ENCODE data around the gene VPS13D. TPM values are rescaled to one million over a fixed set of nuclear protein-coding genes. Genes with fewer than 3 reads are reported as not detected.

VPS13D gene
- total and polyA plus RNA-seq, 2 donors (not counting 3 experiments of a cell fraction or from before 2014, with no cell fraction given) = 13.6 to 48.5 TPM

- no TSS peak for BruUV-seq (replicated peaks)
- Histone ChIP-seq H3K9me3 (replicated peaks; ENCODE audit: control insufficient read depth, insufficient read depth, low read length) (no peaks in the 10 kb centered on the region), H3K27me3 (ENCODE audit: control insufficient read depth in 2 of 2, insufficient read depth in 2 of 2, low read length in 2 of 2) (no peaks in the 10 kb centered on the region), H3K27ac (ENCODE audit: insufficient read depth, low read depth, low read length) (no peak overlapping the region), H3K9me1 (replicated peaks; ENCODE audit: control insufficient read depth, extremely low read depth, insufficient read depth, low read length) (no peaks in the 10 kb centered on the region), H3K4me2 (ENCODE audit: insufficient read depth, low read length) (no peak overlapping the region), H4K20me1 (replicated peaks; ENCODE audit: control insufficient read depth, extremely low read depth, insufficient read depth, low read length) (no peaks in the 10 kb centered on the region), H3K79me2 (ENCODE audit: control insufficient read depth, insufficient read depth, low read length) (no peaks in the 10 kb centered on the region), H3K36me3 (ENCODE audit: control insufficient read depth in 2 of 2, extremely low read depth in 1 of 2, insufficient read depth in 2 of 2, low read length in 2 of 2) (no peaks in the 10 kb centered on the region), H2AFZ (ENCODE audit: low read depth, low read length) (no peak overlapping the region), H3K4me1 (ENCODE audit: control insufficient read depth, extremely low read depth, insufficient read depth, low read length) (peaks cover 12% of the 10 kb centered on the region), H3K4me3 (replicated peaks in 1 of 3; ENCODE audit: insufficient read depth in 1 of 3, low read depth in 1 of 3, low read length in 3 of 3) (no peak overlapping the region), H3K9ac (replicated peaks; ENCODE audit: extremely low read depth, insufficient read depth, low read length) (no peak overlapping the region)
- no peak for FAIRE-seq
- dilution Hi-C loops (cut with MboI; ENCODE audit: extremely low pct_ligation_motif_present, low sequenced_read_pairs) (no loop called here), intact Hi-C loops (cut with micrococcal nuclease) (no loop called here)
- TF ChIP-seq MYC (IDR thresholded peaks at IDR 0.05; ENCODE audit: low read depth, low read length) = no peak
- TF ChIP-seq FOS (IDR thresholded peaks at IDR 0.05; ENCODE audit: borderline replicate concordance, insufficient read depth, low read length) = no peak
- no peak for TF ChIP-seq JUN (IDR thresholded peaks at IDR 0.05; ENCODE audit: borderline replicate concordance, insufficient read depth, insufficient read length, low read depth)
- TF ChIP-seq EZH2 (IDR thresholded peaks at IDR 0.05; ENCODE audit: borderline replicate concordance, low read depth, low read length, severe bottlenecking) = no peak
- no peak for TF ChIP-seq MAX (IDR thresholded peaks at IDR 0.05; ENCODE audit: insufficient read depth, insufficient read length)
- TF ChIP-seq POLR2AphosphoS5 (IDR thresholded peaks at IDR 0.05; ENCODE audit: insufficient read depth, low read depth, low read length) = no peak
- TF ChIP-seq GATA2 (IDR thresholded peaks at IDR 0.05; ENCODE audit: insufficient read depth, insufficient read length, low read depth, low read length) = no peak
- TF ChIP-seq CTCF (IDR thresholded peaks at IDR 0.05; ENCODE audit: extremely low read depth in 1 of 2, insufficient read depth in 1 of 2, low read depth in 1 of 2, low read length in 2 of 2) = no peak
- TF ChIP-seq POLR2A (IDR thresholded peaks at IDR 0.05; ENCODE audit: low read depth, low read length) = no peak
- POLR2A ChIA-PET = no interaction called here
- no peak for DNase-seq (ENCODE audit: low read depth, low spot score)
- CTCF ChIA-PET = no interaction called here
Measured at GRCh38 chr1:12551584-12551983, 321.8 kb downstream of the VPS13D start.

All from endothelial cell of umbilical vein (primary cell).